Vagina (tissue), 2 donors: ENCODE results near the gene DNAJC2. TPM values are rescaled to one million over a fixed set of nuclear protein-coding genes. Genes with fewer than 3 reads are reported as not detected.

Source experiments
- DNase-seq, 2 donors: peaks; one replicate each; pipeline ENCODE4 v3.0.0-alpha.2; 2017; ENCODE audit errors: extremely low spot score in 2 of 2
- H3K27ac ChIP-seq: fragments of 200-600 bp; sonication (generic); one replicate; pipeline ENCODE4 v1.5.1; 2019
- H3K27me3 ChIP-seq: fragments of 200-600 bp; sonication (generic); one replicate; pipeline ENCODE4 v1.5.1; 2019
- H3K36me3 ChIP-seq, 2 donors: fragments of 200-600 bp; sonication (generic); one replicate each; pipeline ENCODE4 v1.5.1; 2017 to 2019
- H3K4me1 ChIP-seq: fragments of 200-600 bp; sonication (generic); one replicate; pipeline ENCODE4 v1.5.1; 2019
- H3K4me3 ChIP-seq, 2 donors: fragments of 200-600 bp; sonication (generic); 1 replicate in 1 of 2; 2 replicates in 1 of 2; pipeline ENCODE4 v1.5.1; 2016 to 2019
- H3K9me3 ChIP-seq: fragments of 200-600 bp; sonication (generic); one replicate; pipeline ENCODE4 v1.5.1; 2019
- POLR2A ChIP-seq, 2 donors: fragments of 450-650 bp; IDR thresholded peaks; one replicate each; pipeline ENCODE4 v1.6.1; 2017; ENCODE audit warnings: antibody characterized with exemption in 2 of 2, mild to moderate bottlenecking in 2 of 2, moderate library complexity in 2 of 2
- POLR2AphosphoS5 ChIP-seq, 2 donors: sonication (generic); formaldehyde crosslinking; IDR thresholded peaks; one replicate each; pipeline ENCODE4 v1.9.0; 2017; ENCODE audit warnings: antibody characterized with exemption in 2 of 2, mild to moderate bottlenecking in 2 of 2, low read depth in 1 of 2; ENCODE audit not compliant: insufficient read depth in 1 of 2
- intact Hi-C: fragments of 100-400 bp; cut with DNase I; formaldehyde crosslinking; loops from one replicate; pipeline ENCODE4 v1.15.1; 2023
- total RNA-seq: library from RNA; depleted of rRNA; stranded (reverse); fragments of >200 nt; gene quantifications from one replicate; pipeline ENCODE4 v1.2.3, GENCODE V29; 2016
- TF ChIP-seq, protein P1 (sequence below), 3 experiments: fragments of 450-650 bp in 2 of 3; fragments of 200-600 bp in 1 of 3; sonication (generic) in 1 of 3; IDR thresholded peaks; one replicate each; pipeline ENCODE4 v1.5.1; 2017 to 2019; ENCODE audit warnings: antibody characterized with exemption in 3 of 3, mild to moderate bottlenecking in 2 of 3, moderate library complexity in 2 of 3

The DNAJC2 gene, protein sequence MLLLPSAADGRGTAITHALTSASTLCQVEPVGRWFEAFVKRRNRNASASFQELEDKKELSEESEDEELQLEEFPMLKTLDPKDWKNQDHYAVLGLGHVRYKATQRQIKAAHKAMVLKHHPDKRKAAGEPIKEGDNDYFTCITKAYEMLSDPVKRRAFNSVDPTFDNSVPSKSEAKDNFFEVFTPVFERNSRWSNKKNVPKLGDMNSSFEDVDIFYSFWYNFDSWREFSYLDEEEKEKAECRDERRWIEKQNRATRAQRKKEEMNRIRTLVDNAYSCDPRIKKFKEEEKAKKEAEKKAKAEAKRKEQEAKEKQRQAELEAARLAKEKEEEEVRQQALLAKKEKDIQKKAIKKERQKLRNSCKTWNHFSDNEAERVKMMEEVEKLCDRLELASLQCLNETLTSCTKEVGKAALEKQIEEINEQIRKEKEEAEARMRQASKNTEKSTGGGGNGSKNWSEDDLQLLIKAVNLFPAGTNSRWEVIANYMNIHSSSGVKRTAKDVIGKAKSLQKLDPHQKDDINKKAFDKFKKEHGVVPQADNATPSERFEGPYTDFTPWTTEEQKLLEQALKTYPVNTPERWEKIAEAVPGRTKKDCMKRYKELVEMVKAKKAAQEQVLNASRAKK
- total RNA-seq, result 12.0 TPM

DNA sequence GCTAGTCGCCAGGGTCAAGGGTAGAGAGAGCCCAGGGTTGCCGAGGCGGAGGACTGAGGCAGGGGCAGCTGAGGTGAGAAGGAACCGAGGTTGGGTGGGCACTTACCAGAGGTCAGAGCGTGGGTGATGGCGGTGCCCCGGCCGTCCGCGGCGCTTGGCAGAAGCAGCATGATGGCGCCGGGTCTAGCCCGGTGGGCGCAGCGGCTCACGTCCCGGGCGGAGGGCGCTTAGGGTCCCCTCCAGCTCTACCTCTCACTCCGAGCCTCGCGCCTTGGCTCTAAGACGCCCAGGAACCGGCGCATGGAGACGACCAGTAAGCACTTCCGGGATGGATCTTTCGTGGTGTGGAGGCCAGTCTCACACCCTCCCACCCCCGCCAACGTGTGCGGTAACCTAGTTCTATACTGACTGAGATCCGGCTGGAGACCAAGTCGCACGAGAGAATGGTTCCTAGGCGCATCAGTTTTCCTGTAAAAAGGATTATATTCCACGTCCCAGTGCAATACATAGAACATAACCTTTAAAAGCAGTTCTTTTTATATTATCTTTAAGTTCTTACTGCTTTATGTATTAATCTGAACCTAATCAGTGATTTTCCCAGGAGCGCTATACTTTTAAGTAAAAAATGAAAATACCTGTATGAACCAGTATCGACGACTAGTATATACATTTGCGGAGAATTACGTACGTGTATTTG lies at the start of gene DNAJC2:
Gene DNAJC2 (minus strand): TSS at position 315 of the 697 bp plus-strand sequence. CDS start 145 bp downstream, at position 170.
- intact Hi-C loops, result no loop called here
- TF ChIP-seq POLR2AphosphoS5 (IDR thresholded peaks at IDR 0.05; ENCODE audit: insufficient read depth in 1 of 2, low read depth in 1 of 2) (peak; percentile 82 to 92), POLR2A (IDR thresholded peaks at IDR 0.05) (no peak)
- peaks cover 47% of the 10 kb centered on the region for H3K4me1 ChIP-seq
- peaks cover 0 to 15% of the 10 kb centered on the region in 2 donors for H3K36me3 ChIP-seq
- H3K27me3 ChIP-seq, result no peaks in the 10 kb centered on the region
- H3K9me3 ChIP-seq, result no peaks in the 10 kb centered on the region
- H3K4me3 ChIP-seq, result peak within 1 kb of the TSS; percentile 79 to 81
- peak in 1 of 2 donors; percentile 87 for DNase-seq
- H3K27ac ChIP-seq, result peak within 1 kb of the TSS; percentile 57

DNA sequence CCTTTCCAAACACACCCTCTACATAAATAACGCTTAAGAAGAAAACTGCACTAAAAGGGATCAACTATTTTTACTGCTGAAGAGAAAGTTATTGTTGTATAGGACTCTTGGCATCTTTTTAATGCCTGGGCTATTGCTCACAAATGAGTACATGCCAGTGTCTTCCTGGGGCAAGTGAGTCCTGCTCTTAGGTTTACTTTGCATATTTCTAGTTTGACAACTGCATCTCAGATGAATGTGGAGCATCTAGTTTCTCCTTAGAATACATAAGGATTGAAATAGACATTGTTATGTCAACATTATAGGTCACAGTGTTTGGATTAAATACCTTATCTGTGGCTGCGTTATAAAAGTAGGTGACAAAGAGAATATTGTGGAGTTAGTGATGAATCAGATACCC lies 47.4 kb upstream of the DNAJC2 start:
- no peaks in the 10 kb centered on the region for H3K36me3 ChIP-seq
- no peaks in the 10 kb centered on the region for H3K27me3 ChIP-seq
- DNase-seq, result no peak
- no peaks in the 10 kb centered on the region for H3K9me3 ChIP-seq
- H3K4me3 ChIP-seq, result no peak overlapping the region
- no peak overlapping the region for H3K27ac ChIP-seq
- TF ChIP-seq, protein P1, sequence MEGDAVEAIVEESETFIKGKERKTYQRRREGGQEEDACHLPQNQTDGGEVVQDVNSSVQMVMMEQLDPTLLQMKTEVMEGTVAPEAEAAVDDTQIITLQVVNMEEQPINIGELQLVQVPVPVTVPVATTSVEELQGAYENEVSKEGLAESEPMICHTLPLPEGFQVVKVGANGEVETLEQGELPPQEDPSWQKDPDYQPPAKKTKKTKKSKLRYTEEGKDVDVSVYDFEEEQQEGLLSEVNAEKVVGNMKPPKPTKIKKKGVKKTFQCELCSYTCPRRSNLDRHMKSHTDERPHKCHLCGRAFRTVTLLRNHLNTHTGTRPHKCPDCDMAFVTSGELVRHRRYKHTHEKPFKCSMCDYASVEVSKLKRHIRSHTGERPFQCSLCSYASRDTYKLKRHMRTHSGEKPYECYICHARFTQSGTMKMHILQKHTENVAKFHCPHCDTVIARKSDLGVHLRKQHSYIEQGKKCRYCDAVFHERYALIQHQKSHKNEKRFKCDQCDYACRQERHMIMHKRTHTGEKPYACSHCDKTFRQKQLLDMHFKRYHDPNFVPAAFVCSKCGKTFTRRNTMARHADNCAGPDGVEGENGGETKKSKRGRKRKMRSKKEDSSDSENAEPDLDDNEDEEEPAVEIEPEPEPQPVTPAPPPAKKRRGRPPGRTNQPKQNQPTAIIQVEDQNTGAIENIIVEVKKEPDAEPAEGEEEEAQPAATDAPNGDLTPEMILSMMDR (IDR thresholded peaks at IDR 0.05), result no peak
- TF ChIP-seq POLR2AphosphoS5 (IDR thresholded peaks at IDR 0.05; ENCODE audit: insufficient read depth in 1 of 2, low read depth in 1 of 2), result no peak
- no peak for TF ChIP-seq POLR2A (IDR thresholded peaks at IDR 0.05)
- H3K4me1 ChIP-seq, result no peaks in the 10 kb centered on the region
- intact Hi-C loops, result no loop called here

DNA sequence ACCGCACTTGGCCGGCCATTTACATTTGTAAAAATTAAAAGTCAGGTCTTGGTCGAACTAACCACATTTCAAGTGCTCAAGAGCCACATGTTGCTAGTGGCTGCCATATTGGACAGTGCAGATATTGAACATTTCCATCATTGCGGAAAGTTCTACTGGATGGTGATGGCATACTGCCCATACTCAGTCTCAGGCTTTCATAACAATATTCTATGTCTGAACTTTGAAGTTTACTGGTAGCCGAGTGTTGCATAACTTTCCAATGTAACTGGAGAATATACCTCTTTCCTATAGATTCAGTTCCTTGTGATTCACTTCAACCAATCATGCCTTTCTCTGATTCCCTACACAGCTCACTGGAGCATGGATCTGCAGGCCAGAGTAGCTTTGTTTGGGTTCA lies 46.6 kb upstream of the DNAJC2 start:
- TF ChIP-seq, protein P1 (IDR thresholded peaks at IDR 0.05), result no peak
- TF ChIP-seq POLR2AphosphoS5 (IDR thresholded peaks at IDR 0.05; ENCODE audit: insufficient read depth in 1 of 2, low read depth in 1 of 2) (no peak), POLR2A (IDR thresholded peaks at IDR 0.05) (no peak)
- Histone ChIP-seq H3K27ac (no peak overlapping the region), H3K4me3 (no peak overlapping the region), H3K27me3 (no peaks in the 10 kb centered on the region), H3K4me1 (no peaks in the 10 kb centered on the region), H3K36me3 (no peaks in the 10 kb centered on the region), H3K9me3 (no peaks in the 10 kb centered on the region)
- intact Hi-C loops, result no loop called here
- no peak for DNase-seq

DNA sequence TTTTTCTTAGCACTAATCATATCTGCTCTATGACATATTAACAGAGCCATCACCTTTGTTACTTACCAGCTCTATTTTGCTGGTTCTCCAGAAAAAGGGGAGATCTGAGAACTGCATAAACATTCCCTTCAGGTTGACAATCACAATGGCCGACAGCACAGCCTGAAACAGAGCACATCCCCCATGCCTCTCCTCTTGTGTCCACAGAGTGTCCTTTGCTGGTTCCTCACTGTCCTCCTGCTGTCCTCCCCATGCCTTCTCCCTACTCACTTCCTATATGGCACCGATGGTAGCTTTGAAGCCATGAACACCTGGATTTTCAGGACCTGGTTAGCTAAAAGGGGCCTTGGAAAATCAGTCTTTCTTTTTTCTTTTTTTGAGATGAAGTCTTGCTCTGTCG lies 44.7 kb upstream of the DNAJC2 start:
- Histone ChIP-seq H3K27ac (no peak overlapping the region), H3K4me3 (no peak overlapping the region), H3K4me1 (no peaks in the 10 kb centered on the region), H3K27me3 (no peaks in the 10 kb centered on the region), H3K9me3 (no peaks in the 10 kb centered on the region), H3K36me3 (no peaks in the 10 kb centered on the region)
- TF ChIP-seq, protein P1 (IDR thresholded peaks at IDR 0.05), result no peak
- no peak for TF ChIP-seq POLR2A (IDR thresholded peaks at IDR 0.05)
- TF ChIP-seq POLR2AphosphoS5 (IDR thresholded peaks at IDR 0.05; ENCODE audit: insufficient read depth in 1 of 2, low read depth in 1 of 2), result no peak
- no peak for DNase-seq
- intact Hi-C loops, result no loop called here

DNA sequence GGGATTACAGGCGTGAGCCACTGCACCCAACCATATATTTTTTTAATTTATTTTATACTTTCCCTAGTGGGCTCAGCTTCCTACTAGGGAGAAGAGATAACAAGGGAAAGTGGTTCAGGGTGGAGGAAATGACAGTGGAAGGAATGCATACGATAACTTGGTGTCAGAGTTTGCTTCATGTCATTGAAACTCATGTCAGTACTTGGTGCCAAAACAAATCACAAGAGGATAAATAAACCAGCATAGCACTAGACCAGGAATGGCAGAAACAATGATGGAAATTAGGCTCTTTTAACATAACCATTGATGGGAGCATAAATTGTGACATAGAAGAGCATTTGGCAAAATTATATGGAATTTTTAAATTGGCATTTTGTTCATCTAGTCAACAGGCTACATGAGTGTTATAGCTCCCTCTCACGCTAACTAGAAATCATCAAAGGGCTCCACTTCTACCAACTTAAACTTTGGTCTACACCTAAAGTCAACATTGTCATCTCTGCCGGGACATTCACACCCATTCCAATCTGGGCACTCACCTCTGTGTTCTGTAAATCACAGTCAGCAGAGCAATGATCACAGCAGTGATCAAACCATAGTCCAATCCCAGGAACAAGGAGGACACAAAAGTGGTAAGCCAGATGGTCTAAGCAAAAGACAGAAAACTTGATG lies 44.0 kb upstream of the DNAJC2 start:
- H3K27ac ChIP-seq, result no peak overlapping the region
- intact Hi-C loops, result no loop called here
- no peaks in the 10 kb centered on the region for H3K36me3 ChIP-seq
- H3K4me1 ChIP-seq, result no peaks in the 10 kb centered on the region
- TF ChIP-seq, protein P1 (IDR thresholded peaks at IDR 0.05), result no peak
- TF ChIP-seq POLR2A (IDR thresholded peaks at IDR 0.05) (no peak), POLR2AphosphoS5 (IDR thresholded peaks at IDR 0.05; ENCODE audit: insufficient read depth in 1 of 2, low read depth in 1 of 2) (no peak)
- DNase-seq, result no peak
- no peaks in the 10 kb centered on the region for H3K9me3 ChIP-seq
- H3K27me3 ChIP-seq, result no peaks in the 10 kb centered on the region
- H3K4me3 ChIP-seq, result no peak overlapping the region
